Measurements from ENCODE around the gene APBB1IP. TPM values are rescaled to one million over a fixed set of nuclear protein-coding genes. Genes with fewer than 3 reads are reported as not detected.

The APBB1IP gene
- total RNA-seq, 2 donors from 2014 or later = 44.1 to 49.7 TPM

GRCh38 chr10:26423722-26424121, 14.4 kb upstream of the APBB1IP start:
- peaks cover 0 to 1% of the 10 kb centered on the region in 2 donors for H3K36me3 Mint-ChIP-seq (ENCODE audit: insufficient read depth in 2 of 2)
- ATAC-seq (replicated peaks in 1 of 2) = no peak
- H3K9me3 Mint-ChIP-seq = peaks cover 0 to 4% of the 10 kb centered on the region in 2 donors
- no peaks in the 10 kb centered on the region for H3K27me3 Mint-ChIP-seq (ENCODE audit: low read depth)
- no peak for DNase-seq
- no peaks in the 10 kb centered on the region for H3K4me1 Mint-ChIP-seq (ENCODE audit: low read depth)
- no peak overlapping the region for H3K27ac Mint-ChIP-seq
- no peak overlapping the region for H3K4me3 Mint-ChIP-seq

GRCh38 chr10:26430641-26431163, 7.4 kb upstream of the APBB1IP start:
- peak overlapping the region; percentile 76 to 86 for H3K4me3 Mint-ChIP-seq
- no peaks in the 10 kb centered on the region for H3K9me3 Mint-ChIP-seq
- ATAC-seq (replicated peaks in 1 of 2) (peak; percentile 95 to 97), DNase-seq (peak; percentile 56 to 60)
- H3K36me3 Mint-ChIP-seq (ENCODE audit: insufficient read depth in 2 of 2) = peaks cover 0 to 1% of the 10 kb centered on the region in 2 donors
- no peaks in the 10 kb centered on the region for H3K27me3 Mint-ChIP-seq (ENCODE audit: low read depth)
- peak overlapping the region; percentile 80 for H3K27ac Mint-ChIP-seq
- peaks cover 30% of the 10 kb centered on the region for H3K4me1 Mint-ChIP-seq (ENCODE audit: low read depth)

GRCh38 chr10:26432938-26433337, 5.2 kb upstream of the APBB1IP start:
- no peaks in the 10 kb centered on the region for H3K27me3 Mint-ChIP-seq (ENCODE audit: low read depth)
- DNase-seq = no peak
- no peak overlapping the region for H3K27ac Mint-ChIP-seq
- no peak overlapping the region for H3K4me3 Mint-ChIP-seq
- no peak for ATAC-seq (replicated peaks in 1 of 2)
- H3K4me1 Mint-ChIP-seq (ENCODE audit: low read depth) = peaks cover 51% of the 10 kb centered on the region
- no peaks in the 10 kb centered on the region for H3K9me3 Mint-ChIP-seq
- H3K36me3 Mint-ChIP-seq (ENCODE audit: insufficient read depth in 2 of 2) = no peaks in the 10 kb centered on the region

- H3K9me3 Mint-ChIP-seq = no peaks in the 10 kb centered on the region
- H3K4me1 Mint-ChIP-seq (ENCODE audit: low read depth) = peaks cover 42% of the 10 kb centered on the region
- peak overlapping the region in 1 of 2 donors; percentile 2 for H3K4me3 Mint-ChIP-seq
- H3K36me3 Mint-ChIP-seq (ENCODE audit: insufficient read depth in 2 of 2) = peaks cover 0 to 1% of the 10 kb centered on the region in 2 donors
- no peak for ATAC-seq (replicated peaks in 1 of 2)
- no peak for DNase-seq
- no peaks in the 10 kb centered on the region for H3K27me3 Mint-ChIP-seq (ENCODE audit: low read depth)
- H3K27ac Mint-ChIP-seq = peak overlapping the region; percentile 1
These were observed 2.3 kb upstream of the APBB1IP start for GRCh38 chr10:26435852-26436251.

GRCh38 chr10:26436848-26437247, 1.3 kb upstream of the APBB1IP start:
- Mint-ChIP-seq H3K4me3 (peak overlapping the region in 1 of 2 donors; percentile 14), H3K36me3 (ENCODE audit: insufficient read depth in 2 of 2) (peaks cover 0 to 1% of the 10 kb centered on the region in 2 donors), H3K9me3 (no peaks in the 10 kb centered on the region), H3K4me1 (ENCODE audit: low read depth) (peaks cover 52% of the 10 kb centered on the region), H3K27ac (no peak overlapping the region), H3K27me3 (ENCODE audit: low read depth) (no peaks in the 10 kb centered on the region)
- DNase-seq (no peak), ATAC-seq (replicated peaks in 1 of 2) (no peak)

- Mint-ChIP-seq H3K27me3 (ENCODE audit: low read depth) (no peaks in the 10 kb centered on the region), H3K4me3 (peak overlapping the region; percentile 90 to 92), H3K36me3 (ENCODE audit: insufficient read depth in 2 of 2) (peaks cover 1 to 4% of the 10 kb centered on the region in 2 donors), H3K9me3 (no peaks in the 10 kb centered on the region), H3K4me1 (ENCODE audit: low read depth) (peaks cover 68% of the 10 kb centered on the region), H3K27ac (peak overlapping the region; percentile 98)
- DNase-seq (peak; percentile 81 to 85), ATAC-seq (replicated peaks in 1 of 2) (peak; percentile 88 to 89)
These were observed 597 bp downstream of the APBB1IP start for GRCh38 chr10:26438534-26439341.

GRCh38 chr10:26439406-26440087, 1.4 kb downstream of the APBB1IP start:
- DNase-seq (no peak), ATAC-seq (replicated peaks in 1 of 2) (no peak)
- H3K27me3 Mint-ChIP-seq (ENCODE audit: low read depth) = no peaks in the 10 kb centered on the region
- no peaks in the 10 kb centered on the region for H3K9me3 Mint-ChIP-seq
- peaks cover 72% of the 10 kb centered on the region for H3K4me1 Mint-ChIP-seq (ENCODE audit: low read depth)
- peak overlapping the region; percentile 90 to 92 for H3K4me3 Mint-ChIP-seq
- peak overlapping the region; percentile 98 for H3K27ac Mint-ChIP-seq
- H3K36me3 Mint-ChIP-seq (ENCODE audit: insufficient read depth in 2 of 2) = peaks cover 7 to 11% of the 10 kb centered on the region in 2 donors

- Mint-ChIP-seq H3K27me3 (ENCODE audit: low read depth) (no peaks in the 10 kb centered on the region), H3K9me3 (no peaks in the 10 kb centered on the region), H3K4me3 (peak overlapping the region; percentile 90 to 92), H3K36me3 (ENCODE audit: insufficient read depth in 2 of 2) (peaks cover 7 to 15% of the 10 kb centered on the region in 2 donors), H3K27ac (peak overlapping the region; percentile 90), H3K4me1 (ENCODE audit: low read depth) (peaks cover 71% of the 10 kb centered on the region)
- DNase-seq = no peak
- no peak for ATAC-seq (replicated peaks in 1 of 2)
These were observed 1.9 kb downstream of the APBB1IP start for GRCh38 chr10:26440088-26440470.

GRCh38 chr10:26441491-26442214, 3.5 kb downstream of the APBB1IP start:
- DNase-seq = peak in 1 of 2 donors; percentile 21
- peaks cover 4% of the 10 kb centered on the region in 2 donors for H3K9me3 Mint-ChIP-seq
- peaks cover 12 to 25% of the 10 kb centered on the region in 2 donors for H3K36me3 Mint-ChIP-seq (ENCODE audit: insufficient read depth in 2 of 2)
- peaks cover 70% of the 10 kb centered on the region for H3K4me1 Mint-ChIP-seq (ENCODE audit: low read depth)
- ATAC-seq (replicated peaks in 1 of 2) = peak; percentile 12 to 14
- H3K4me3 Mint-ChIP-seq = peak overlapping the region; percentile 81 to 83
- H3K27me3 Mint-ChIP-seq (ENCODE audit: low read depth) = no peaks in the 10 kb centered on the region
- H3K27ac Mint-ChIP-seq = peak overlapping the region; percentile 80

- Mint-ChIP-seq H3K9me3 (peaks cover 5 to 7% of the 10 kb centered on the region in 2 donors), H3K27me3 (ENCODE audit: low read depth) (no peaks in the 10 kb centered on the region), H3K36me3 (ENCODE audit: insufficient read depth in 2 of 2) (peaks cover 13 to 31% of the 10 kb centered on the region in 2 donors), H3K4me3 (peak overlapping the region; percentile 30 to 82), H3K4me1 (ENCODE audit: low read depth) (peaks cover 89% of the 10 kb centered on the region), H3K27ac (peak overlapping the region; percentile 99)
- DNase-seq = no peak
- ATAC-seq (replicated peaks in 1 of 2) = no peak
These were observed 7.4 kb downstream of the APBB1IP start for GRCh38 chr10:26445411-26446031.

GRCh38 chr10:26446258-26446657, 8.1 kb downstream of the APBB1IP start:
- DNase-seq (peak; percentile 23 to 39), ATAC-seq (replicated peaks in 1 of 2) (peak; percentile 21 to 48)
- peaks cover 5 to 7% of the 10 kb centered on the region in 2 donors for H3K9me3 Mint-ChIP-seq
- H3K27me3 Mint-ChIP-seq (ENCODE audit: low read depth) = no peaks in the 10 kb centered on the region
- H3K36me3 Mint-ChIP-seq (ENCODE audit: insufficient read depth in 2 of 2) = peaks cover 13 to 31% of the 10 kb centered on the region in 2 donors
- H3K4me1 Mint-ChIP-seq (ENCODE audit: low read depth) = peaks cover 88% of the 10 kb centered on the region
- peak overlapping the region; percentile 99 for H3K27ac Mint-ChIP-seq
- H3K4me3 Mint-ChIP-seq = peak overlapping the region; percentile 58 to 82

GRCh38 chr10:26448292-26448691, 10.2 kb downstream of the APBB1IP start:
- H3K27ac Mint-ChIP-seq = peak overlapping the region; percentile 95
- ATAC-seq (replicated peaks in 1 of 2) (no peak), DNase-seq (no peak)
- peaks cover 15 to 30% of the 10 kb centered on the region in 2 donors for H3K36me3 Mint-ChIP-seq (ENCODE audit: insufficient read depth in 2 of 2)
- H3K27me3 Mint-ChIP-seq (ENCODE audit: low read depth) = no peaks in the 10 kb centered on the region
- H3K4me1 Mint-ChIP-seq (ENCODE audit: low read depth) = peaks cover 85% of the 10 kb centered on the region
- peaks cover 5 to 7% of the 10 kb centered on the region in 2 donors for H3K9me3 Mint-ChIP-seq
- H3K4me3 Mint-ChIP-seq = peak overlapping the region; percentile 79 to 85
